Astrocyte (in vitro differentiated cells and primary cell): ENCODE measurements around the gene GPR82. TPM values are rescaled to one million over a fixed set of nuclear protein-coding genes. Genes with fewer than 3 reads are reported as not detected.

Source experiments
- DNase-seq: peaks from one replicate; pipeline ENCODE4 v3.0.0-alpha.2; 2010; ENCODE audit warnings: low read depth
- FAIRE-seq: peaks from 2 replicates; lab custom pipeline; 2011; peaks lifted over from hg19 to GRCh38; lab: Jason Lieb, UNC
- H2AFZ ChIP-seq: 2 replicates; pipeline ENCODE4 v1.6.0; 2012; ENCODE audit warnings: low read depth, low read length, inconsistent platforms
- H3K27ac ChIP-seq: 2 replicates; pipeline ENCODE4 v1.5.1; 2011; ENCODE audit warnings: low read depth, low read length, inconsistent platforms
- H3K27me3 ChIP-seq: 2 replicates; pipeline ENCODE4 v1.6.0; 2011; ENCODE audit warnings: low read length, inconsistent platforms; ENCODE audit not compliant: insufficient read depth
- H3K36me3 ChIP-seq: 2 replicates; pipeline ENCODE4 v1.5.1; 2011; ENCODE audit warnings: low read length, inconsistent platforms; ENCODE audit not compliant: insufficient read depth
- H3K4me1 ChIP-seq: 2 replicates; pipeline ENCODE4 v1.5.1; 2011; ENCODE audit warnings: low read length, inconsistent platforms; ENCODE audit not compliant: insufficient read depth
- H3K4me2 ChIP-seq: 2 replicates; pipeline ENCODE4 v1.6.0; 2012; ENCODE audit warnings: low read length, inconsistent platforms
- H3K4me3 ChIP-seq: 2 replicates; pipeline ENCODE4 v1.5.1; 2011; ENCODE audit warnings: low read depth, mild to moderate bottlenecking, low read length, inconsistent platforms; ENCODE audit not compliant: insufficient read depth
- H3K79me2 ChIP-seq: 2 replicates; pipeline ENCODE4 v1.6.0; 2012; ENCODE audit warnings: mild to moderate bottlenecking, low read length, inconsistent platforms; ENCODE audit not compliant: insufficient read depth
- H3K9ac ChIP-seq: 2 replicates; pipeline ENCODE4 v1.6.0; 2012; ENCODE audit warnings: mild to moderate bottlenecking, low read length, inconsistent platforms
- H3K9me3 ChIP-seq: 2 replicates; pipeline ENCODE4 v1.5.1; 2012; ENCODE audit warnings: low read depth, mild to moderate bottlenecking, low read length, inconsistent platforms; ENCODE audit not compliant: insufficient read depth
- H4K20me1 ChIP-seq: 2 replicates; pipeline ENCODE4 v1.6.0; 2012; ENCODE audit warnings: low read length, inconsistent platforms; ENCODE audit not compliant: insufficient read depth
- H3K27ac Mint-ChIP-seq: one replicate; pipeline ENCODE4 v1.8.0; 2021; ENCODE audit warnings: mild to moderate bottlenecking, mixed read lengths; ENCODE audit not compliant: unreplicated experiment
- H3K27me3 Mint-ChIP-seq: one replicate; pipeline ENCODE4 v1.8.0; 2021; ENCODE audit warnings: low read depth, mixed read lengths; ENCODE audit not compliant: unreplicated experiment
- H3K36me3 Mint-ChIP-seq: one replicate; pipeline ENCODE4 v1.8.0; 2021; ENCODE audit warnings: low read depth, mixed read lengths; ENCODE audit not compliant: unreplicated experiment
- H3K4me1 Mint-ChIP-seq: one replicate; pipeline ENCODE4 v1.8.0; 2021; ENCODE audit warnings: low read depth, mixed read lengths; ENCODE audit not compliant: unreplicated experiment
- H3K4me3 Mint-ChIP-seq: one replicate; pipeline ENCODE4 v1.8.0; 2021; ENCODE audit warnings: mild to moderate bottlenecking, moderate library complexity, mixed read lengths; ENCODE audit not compliant: unreplicated experiment
- H3K9me3 Mint-ChIP-seq: one replicate; pipeline ENCODE4 v1.8.0; 2021; ENCODE audit warnings: mild to moderate bottlenecking, mixed read lengths; ENCODE audit not compliant: unreplicated experiment
- CTCF ChIP-seq: IDR thresholded peaks from 2 replicates; pipeline ENCODE4 v1.5.1; 2011; ENCODE audit warnings: low read depth, mild to moderate bottlenecking, inconsistent platforms, low read length, moderate library complexity; ENCODE audit not compliant: insufficient read depth
- EZH2 ChIP-seq: IDR thresholded peaks from 2 replicates; pipeline ENCODE4 v1.6.1; 2012; ENCODE audit warnings: mild to moderate bottlenecking, low read length, inconsistent platforms; ENCODE audit not compliant: insufficient read depth
- total RNA-seq: library from RNA; stranded (reverse); gene quantifications from 2 replicates; pipeline ENCODE4 v1.2.1, GENCODE V29; 2021

The GPR82 gene
- total RNA-seq, 1 donor from 2014 or later: not detected

- no peaks in the 10 kb centered on the region for H3K79me2 ChIP-seq
- H3K36me3 Mint-ChIP-seq: peaks cover 4% of the 10 kb centered on the region
- H3K9me3 ChIP-seq: no peaks in the 10 kb centered on the region
- no peak overlapping the region for H3K4me3 ChIP-seq
- FAIRE-seq (peak; percentile 99), DNase-seq (no peak)
- H3K27ac Mint-ChIP-seq: no peak overlapping the region
- no peak overlapping the region for H3K27ac ChIP-seq
- no peaks in the 10 kb centered on the region for H3K27me3 Mint-ChIP-seq
- no peak overlapping the region for H3K9ac ChIP-seq
- no peak overlapping the region for H3K4me3 Mint-ChIP-seq
- no peak overlapping the region for H2AFZ ChIP-seq
- H3K4me1 ChIP-seq: no peaks in the 10 kb centered on the region
- no peaks in the 10 kb centered on the region for H3K27me3 ChIP-seq
- H3K36me3 ChIP-seq: no peaks in the 10 kb centered on the region
- TF ChIP-seq EZH2 (no peak), CTCF (no peak)
- peaks cover 16% of the 10 kb centered on the region for H3K4me1 Mint-ChIP-seq
- H3K9me3 Mint-ChIP-seq: peaks cover 5% of the 10 kb centered on the region
- no peak overlapping the region for H3K4me2 ChIP-seq
- no peaks in the 10 kb centered on the region for H4K20me1 ChIP-seq
Measured at GRCh38 chrX:41722214-41722613, 1.8 kb upstream of the GPR82 start.

GRCh38 chrX:41722816-41723618, 964 bp upstream of the GPR82 start:
- no peaks in the 10 kb centered on the region for H3K79me2 ChIP-seq
- H3K36me3 Mint-ChIP-seq: peaks cover 3% of the 10 kb centered on the region
- H3K36me3 ChIP-seq: no peaks in the 10 kb centered on the region
- peaks cover 16% of the 10 kb centered on the region for H3K4me1 Mint-ChIP-seq
- no peak overlapping the region for H3K27ac ChIP-seq
- H3K27me3 Mint-ChIP-seq: no peaks in the 10 kb centered on the region
- H3K4me3 ChIP-seq: no peak overlapping the region
- no peaks in the 10 kb centered on the region for H3K4me1 ChIP-seq
- H3K9me3 ChIP-seq: no peaks in the 10 kb centered on the region
- H3K27ac Mint-ChIP-seq: no peak overlapping the region
- H3K9me3 Mint-ChIP-seq: peaks cover 5% of the 10 kb centered on the region
- H3K4me2 ChIP-seq: no peak overlapping the region
- DNase-seq (peak; percentile 22), FAIRE-seq (peak; percentile 87)
- H2AFZ ChIP-seq: no peak overlapping the region
- no peak for TF ChIP-seq CTCF
- no peak for TF ChIP-seq EZH2
- H4K20me1 ChIP-seq: no peaks in the 10 kb centered on the region
- no peak overlapping the region for H3K4me3 Mint-ChIP-seq
- H3K9ac ChIP-seq: no peak overlapping the region
- no peaks in the 10 kb centered on the region for H3K27me3 ChIP-seq

- Mint-ChIP-seq H3K27ac (no peak overlapping the region), H3K4me3 (no peak overlapping the region), H3K9me3 (no peaks in the 10 kb centered on the region), H3K36me3 (no peaks in the 10 kb centered on the region), H3K27me3 (no peaks in the 10 kb centered on the region), H3K4me1 (peaks cover 5% of the 10 kb centered on the region)
- FAIRE-seq (peak; percentile 63), DNase-seq (no peak)
- Histone ChIP-seq H3K79me2 (no peaks in the 10 kb centered on the region), H3K27ac (no peak overlapping the region), H3K4me1 (no peaks in the 10 kb centered on the region), H3K4me3 (no peak overlapping the region), H3K36me3 (no peaks in the 10 kb centered on the region), H4K20me1 (no peaks in the 10 kb centered on the region), H2AFZ (no peak overlapping the region), H3K4me2 (no peak overlapping the region), H3K9ac (no peak overlapping the region), H3K9me3 (no peaks in the 10 kb centered on the region), H3K27me3 (no peaks in the 10 kb centered on the region)
- TF ChIP-seq CTCF (no peak), EZH2 (no peak)
Measured at GRCh38 chrX:41728125-41728524, 4.1 kb downstream of the GPR82 start.
